Body of pancreas (tissue), 4 donors: ENCODE data around the gene CD46.

ENCODE experiments used
- CTCF ChIP-seq, 7 experiments: fragments of 450-650 bp in 4 of 7; fragments of 200-600 bp in 3 of 7; sonication (generic) in 3 of 7; IDR thresholded peaks; one replicate each; pipeline ENCODE4 v1.5.1; 2016 to 2019; ENCODE audit warnings: antibody characterized with exemption in 7 of 7
- POLR2A ChIP-seq, 3 donors: fragments of 450-650 bp; IDR thresholded peaks; one replicate each; pipeline ENCODE4 v1.6.1; 2016; ENCODE audit warnings: antibody characterized with exemption in 3 of 3, mild to moderate bottlenecking in 2 of 3

GRCh38 chr1:207803678-207804077, 51.8 kb downstream of the CD46 start:
- TF ChIP-seq CTCF (IDR thresholded peaks at IDR 0.05): no peak
- TF ChIP-seq POLR2A (IDR thresholded peaks at IDR 0.05): no peak
